ENCODE measurements around the gene DENND10.

DNA sequence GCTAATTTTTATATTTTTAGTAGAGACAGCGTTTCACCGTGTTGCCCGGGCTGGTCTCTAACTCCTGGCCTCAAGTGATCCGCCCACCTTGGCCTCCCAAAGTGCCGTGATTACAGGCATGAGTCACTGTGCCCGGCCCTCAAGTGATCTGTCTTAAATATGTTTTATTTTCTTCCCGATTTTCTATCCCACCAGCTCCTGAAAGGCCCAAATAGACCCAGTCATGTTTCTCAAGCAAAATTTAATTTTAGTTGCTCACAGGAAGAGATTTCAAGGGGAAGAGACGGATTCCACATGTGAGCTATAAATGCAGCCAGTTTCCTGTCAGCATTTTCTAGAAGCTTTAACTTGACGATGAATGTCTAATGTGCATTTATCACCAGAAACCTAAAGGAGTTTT, 12.0 kb downstream of the DENND10 start:
- TF ChIP-seq, protein P1, sequence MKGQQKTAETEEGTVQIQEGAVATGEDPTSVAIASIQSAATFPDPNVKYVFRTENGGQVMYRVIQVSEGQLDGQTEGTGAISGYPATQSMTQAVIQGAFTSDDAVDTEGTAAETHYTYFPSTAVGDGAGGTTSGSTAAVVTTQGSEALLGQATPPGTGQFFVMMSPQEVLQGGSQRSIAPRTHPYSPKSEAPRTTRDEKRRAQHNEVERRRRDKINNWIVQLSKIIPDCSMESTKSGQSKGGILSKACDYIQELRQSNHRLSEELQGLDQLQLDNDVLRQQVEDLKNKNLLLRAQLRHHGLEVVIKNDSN (CRISPR knock-in tag; IDR thresholded peaks at IDR 0.05): no peak
- TF ChIP-seq, protein P2, sequence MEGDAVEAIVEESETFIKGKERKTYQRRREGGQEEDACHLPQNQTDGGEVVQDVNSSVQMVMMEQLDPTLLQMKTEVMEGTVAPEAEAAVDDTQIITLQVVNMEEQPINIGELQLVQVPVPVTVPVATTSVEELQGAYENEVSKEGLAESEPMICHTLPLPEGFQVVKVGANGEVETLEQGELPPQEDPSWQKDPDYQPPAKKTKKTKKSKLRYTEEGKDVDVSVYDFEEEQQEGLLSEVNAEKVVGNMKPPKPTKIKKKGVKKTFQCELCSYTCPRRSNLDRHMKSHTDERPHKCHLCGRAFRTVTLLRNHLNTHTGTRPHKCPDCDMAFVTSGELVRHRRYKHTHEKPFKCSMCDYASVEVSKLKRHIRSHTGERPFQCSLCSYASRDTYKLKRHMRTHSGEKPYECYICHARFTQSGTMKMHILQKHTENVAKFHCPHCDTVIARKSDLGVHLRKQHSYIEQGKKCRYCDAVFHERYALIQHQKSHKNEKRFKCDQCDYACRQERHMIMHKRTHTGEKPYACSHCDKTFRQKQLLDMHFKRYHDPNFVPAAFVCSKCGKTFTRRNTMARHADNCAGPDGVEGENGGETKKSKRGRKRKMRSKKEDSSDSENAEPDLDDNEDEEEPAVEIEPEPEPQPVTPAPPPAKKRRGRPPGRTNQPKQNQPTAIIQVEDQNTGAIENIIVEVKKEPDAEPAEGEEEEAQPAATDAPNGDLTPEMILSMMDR (IDR thresholded peaks at IDR 0.05): no peak
- TF ChIP-seq AFF4 (CRISPR knock-in tag; IDR thresholded peaks at IDR 0.05; ENCODE audit: borderline replicate concordance) (no peak), CREB1 (CRISPR knock-in tag; IDR thresholded peaks at IDR 0.05) (no peak), STAT6 (CRISPR knock-in tag; conservative IDR thresholded peaks at IDR 0.05; ENCODE audit: low read depth) (no peak), ZNF121 (CRISPR knock-in tag; IDR thresholded peaks at IDR 0.05) (no peak), IRF2 (CRISPR knock-in tag; IDR thresholded peaks at IDR 0.05; ENCODE audit: borderline replicate concordance, low read depth) (no peak), TEAD1 (CRISPR knock-in tag; IDR thresholded peaks at IDR 0.05) (no peak)
